K562 (cell line): ENCODE data around the gene TBCEL. TPM values are rescaled to one million over a fixed set of nuclear protein-coding genes. Genes with fewer than 3 reads are reported as not detected.

ENCODE experiments used
- ATAC-seq: fragments of 200-7000 bp; cut with Tn5 transposase; 3 replicates; pipeline ENCODE4 v1.9.1; 2020; ENCODE audit warnings: moderate library complexity
- BruUV-seq: library from RNA; stranded (reverse); fragments of 400-500 nt; replicated peaks from 2 replicates; lab custom pipeline; 2021; lab: Mats Ljungman, UMichigan
- CTCF ChIA-PET: fragments of 300-600 bp; formaldehyde crosslinking; extraction: SDS; loops from one replicate; lab custom pipeline; 2021; ENCODE audit warnings: low intra/inter-chr PET ratio; lab: Yijun Ruan, JAX
- POLR2A ChIA-PET: fragments of 300-600, 350-650 bp; sonication (Branson Sonifier 250); formaldehyde crosslinking; extraction: SDS; loops from one replicate; lab custom pipeline; 2021; ENCODE audit warnings: antibody characterized with exemption, inconsistent platforms; lab: Yijun Ruan, JAX
- DNase-seq, 4 experiments: peaks; one replicate each; pipeline versions ENCODE4 v3.0.0 to v3.0.0-alpha.2; 2011 to 2018; ENCODE audit warnings: low spot score in 3 of 4, mixed read lengths in 3 of 4; ENCODE audit errors: extremely low read depth in 1 of 4
- FAIRE-seq: peaks from 2 replicates; lab custom pipeline; 2011; peaks lifted over from hg19 to GRCh38; lab: Jason Lieb, UNC
- H2AFZ ChIP-seq: 2 replicates; pipeline ENCODE4 v1.6.0; 2011; ENCODE audit warnings: low read depth, low read length, control low read depth, inconsistent platforms
- H3K27ac ChIP-seq: fragments of 200-600 bp; 3 replicates; pipeline ENCODE4 v1.8.0; 2011; ENCODE audit warnings: low read depth, mild to moderate bottlenecking, control low read depth, inconsistent platforms, low read length, moderate library complexity, mixed read lengths; ENCODE audit errors: extremely low read depth
- H3K27me3 ChIP-seq, 2 experiments: fragments of 300-600 bp in 1 of 2; 2 replicates in 1 of 2; 3 replicates in 1 of 2; pipeline versions ENCODE4 v1.6.0 to v1.8.0; 2011; ENCODE audit warnings: inconsistent platforms in 2 of 2, low read length in 2 of 2, mild to moderate bottlenecking in 1 of 2, mixed read lengths in 1 of 2, moderate library complexity in 1 of 2; ENCODE audit not compliant: control insufficient read depth in 2 of 2, insufficient read depth in 2 of 2
- H3K36me3 ChIP-seq: fragments of 300-600 bp; 3 replicates; pipeline ENCODE4 v1.8.0; 2011; ENCODE audit warnings: mild to moderate bottlenecking, low read length, inconsistent platforms; ENCODE audit not compliant: control insufficient read depth, insufficient read depth
- H3K4me1 ChIP-seq, 2 experiments: fragments of 200-600 bp in 1 of 2; replicated peaks in 1 of 2; 2 replicates in 1 of 2; 3 replicates in 1 of 2; pipeline versions ENCODE4 v1.5.1 to v1.8.0; 2011; ENCODE audit warnings: inconsistent platforms in 2 of 2, low read length in 2 of 2, mild to moderate bottlenecking in 1 of 2, mixed read lengths in 1 of 2, moderate library complexity in 1 of 2; ENCODE audit not compliant: control insufficient read depth in 2 of 2, insufficient read depth in 2 of 2
- H3K4me2 ChIP-seq: 2 replicates; pipeline ENCODE4 v1.6.1; 2011; ENCODE audit warnings: low read length, control low read depth, inconsistent platforms, mixed read lengths; ENCODE audit not compliant: insufficient read depth
- H3K4me3 ChIP-seq: fragments of 200-600 bp; sonication (generic), shearing (Covaris generic); 2 replicates; pipeline ENCODE4 v1.5.1; 2016; ENCODE audit warnings: control low read depth, inconsistent platforms
- H3K79me2 ChIP-seq: fragments of 200-600 bp; 3 replicates; pipeline ENCODE4 v1.8.0; 2011; ENCODE audit warnings: low read length, inconsistent platforms; ENCODE audit not compliant: control insufficient read depth, insufficient read depth
- H3K9ac ChIP-seq, 2 experiments: 2 replicates each; pipeline versions ENCODE4 v1.6.0 to v1.6.1; 2011; ENCODE audit warnings: low read depth in 2 of 2, low read length in 2 of 2, control low read depth in 1 of 2, inconsistent platforms in 1 of 2, mild to moderate bottlenecking in 1 of 2, mixed read lengths in 1 of 2; ENCODE audit not compliant: insufficient read depth in 1 of 2
- H3K9me1 ChIP-seq: one replicate; pipeline ENCODE4 v1.6.0; 2011; ENCODE audit warnings: inconsistent platforms, mild to moderate bottlenecking, low read length, moderate library complexity; ENCODE audit not compliant: control insufficient read depth, insufficient read depth
- H3K9me3 ChIP-seq: replicated peaks from 2 replicates; pipeline ENCODE4 v1.5.1; 2011; ENCODE audit warnings: low read depth, low read length, inconsistent platforms; ENCODE audit not compliant: control insufficient read depth, insufficient read depth
- H4K20me1 ChIP-seq: replicated peaks from 2 replicates; pipeline ENCODE4 v1.6.1; 2011; ENCODE audit warnings: low read length, inconsistent platforms, mixed read lengths; ENCODE audit not compliant: control insufficient read depth, insufficient read depth
- ARID1B ChIP-seq: fragments of 450-650 bp; IDR thresholded peaks from 2 replicates; pipeline ENCODE4 v1.6.1; 2016; ENCODE audit warnings: antibody characterized with exemption, mild to moderate bottlenecking, inconsistent platforms
- CBFB ChIP-seq: sonication (generic); formaldehyde crosslinking; IDR thresholded peaks from 2 replicates; pipeline ENCODE4 v1.4.0; 2020; ENCODE audit warnings: mild to moderate bottlenecking, missing genetic modification reagents
- MLLT1 ChIP-seq, 2 experiments: fragments of 450-650 bp; IDR thresholded peaks; 2 replicates each; pipeline ENCODE4 v1.6.1; 2016
- RBM14 ChIP-seq: fragments of 200-400 bp; formaldehyde crosslinking; IDR thresholded peaks from 2 replicates; pipeline ENCODE4 v1.6.1; 2018; ENCODE audit warnings: low read depth, mild to moderate bottlenecking, low read length, moderate library complexity, borderline replicate concordance; ENCODE audit not compliant: insufficient read depth
- TSC22D4 ChIP-seq: fragments of 450-650 bp; IDR thresholded peaks from 2 replicates; pipeline ENCODE4 v1.6.1; 2016; ENCODE audit warnings: missing genetic modification characterization, missing biosample characterization, control low read depth
- ZNF778 ChIP-seq: fragments of 450-650 bp; formaldehyde crosslinking; IDR thresholded peaks from 2 replicates; pipeline ENCODE4 v1.4.0; 2020; ENCODE audit warnings: mild to moderate bottlenecking, moderate library complexity
- WGBS: fragments of 100-300 bp; shearing (Covaris generic); methylation state at CpG from one replicate; pipeline ENCODE4 v1.1.6; 2016; ENCODE audit warnings: low coverage, mixed read lengths; ENCODE audit not compliant: insufficient coverage; ENCODE audit errors: missing lambda C conversion rate; 5-methylcytosine and 5-hydroxymethylcytosine counted together
- in situ Hi-C: fragments of 300-500 bp; cut with MboI; formaldehyde crosslinking; loops from 4 replicates; pipeline ENCODE4 v1.15.0; 2018; ENCODE audit warnings: inconsistent platforms, mixed read lengths
- intact Hi-C: fragments of 100-400 bp; cut with micrococcal nuclease; formaldehyde crosslinking; loops from 2 replicates; pipeline ENCODE4 v1.14.2; 2022
- polyA plus RNA-seq, 8 experiments: library from polyadenylated mRNA; depleted of rRNA in 4 of 8; stranded (reverse) in 5 of 8; unstranded in 3 of 8; fragments of >200 nt; fragmentation: Nextera tagmentation in 2 of 8; fragmentation: Illumina TruSeq in 1 of 8; extraction: Ambion mirVana in 2 of 8; extraction: Trizol in 1 of 8; gene quantifications; 2 replicates each; pipeline versions ENCODE4 v1.2.1 to v1.2.3, GENCODE V29; 2011 to 2014; ENCODE audit warnings: inconsistent platforms in 1 of 8, missing spikeins in 1 of 8
- total RNA-seq, 7 experiments: library from RNA; depleted of rRNA in 6 of 7; stranded (reverse); fragments of >200 nt in 6 of 7; fragmentation: Illumina TruSeq in 2 of 7; extraction: Trizol in 2 of 7; gene quantifications; 2 replicates each; pipeline versions ENCODE4 v1.2.1 to v1.2.3, GENCODE V29; 2011 to 2021; ENCODE audit warnings: low replicate concordance in 1 of 7

TBCEL gene
- total and polyA plus RNA-seq, 9 of the 15 experiments (the other 6 are each of a cell fraction or from before 2014, with no cell fraction given): 0.39 to 2.3 (median 1.4) TPM

DNA sequence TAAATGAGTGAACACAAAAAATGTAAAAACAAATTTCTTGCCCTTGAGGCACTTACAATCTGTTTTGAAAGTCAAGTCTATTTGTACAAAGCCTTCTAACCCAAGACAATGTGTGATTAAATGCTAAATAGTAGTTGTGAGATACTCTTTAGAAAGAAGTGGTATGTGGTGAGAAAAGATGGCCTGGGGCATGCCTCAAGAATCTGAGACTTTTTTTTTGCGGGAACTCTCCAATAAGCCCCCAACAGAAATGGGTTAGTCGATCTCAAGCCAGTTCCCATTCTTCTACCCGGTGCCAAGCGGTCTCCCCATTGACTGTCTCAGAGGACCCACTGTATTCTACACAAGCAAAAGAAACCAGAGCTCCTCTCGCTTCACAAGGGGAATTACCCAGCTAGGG is 26.9 kb upstream of the TBCEL start:
- ATAC-seq: no peak
- H3K36me3 ChIP-seq: no peaks in the 10 kb centered on the region
- H3K27me3 ChIP-seq: peaks cover 2 to 6% of the 10 kb centered on the region in 2 experiments; a peak in 1 of 5 replicates
- no peaks in the 10 kb centered on the region for H3K9me1 ChIP-seq
- no peaks in the 10 kb centered on the region for H3K4me1 ChIP-seq
- H3K4me2 ChIP-seq: no peak overlapping the region
- no peaks in the 10 kb centered on the region for H4K20me1 ChIP-seq
- in situ Hi-C loops (no loop called here), intact Hi-C loops (no loop called here)
- H3K9me3 ChIP-seq: no peaks in the 10 kb centered on the region
- no peak overlapping the region for H3K9ac ChIP-seq
- no peak overlapping the region for H3K4me3 ChIP-seq
- H3K27ac ChIP-seq: no peak overlapping the region
- no peak for FAIRE-seq
- ChIA-PET CTCF (no interaction called here), POLR2A (interaction anchor here (0.6 kb wide), 1 partner anchor 577 kb away, joined by 3 read pairs; no protein-coding TSS in a partner anchor)
- no peak for DNase-seq
- no peak for TF ChIP-seq RBM14
- no peak for TF ChIP-seq ZNF778 (CRISPR knock-in tag)
- TF ChIP-seq MLLT1 (IDR thresholded peaks at IDR 0.05): no peak
- no peak for TF ChIP-seq TSC22D4 (tag)
- TF ChIP-seq ARID1B: no peak
- no peak for TF ChIP-seq CBFB (CRISPR knock-in tag)
- TF ChIP-seq, all 486 proteins: peak for 0
- Histone ChIP-seq H2AFZ (no peak overlapping the region), H3K79me2 (no peaks in the 10 kb centered on the region)
- BruUV-seq: no TSS peak
- WGBS: 0% methylated on average over 5 of the region's 5 CpGs
